A549 (cell line): ENCODE data around the gene TBC1D4.

ENCODE experiments used
- CEBPB ChIP-seq, 2 experiments: fragments of >200 bp in 1 of 2; sonication (Bioruptor Twin) in 1 of 2; formaldehyde crosslinking in 1 of 2; IDR thresholded peaks; 2 replicates each; pipeline ENCODE4 v1.6.1; 2012 to 2016
- ELK1 ChIP-seq: fragments of 150-350 bp; IDR thresholded peaks from 2 replicates; pipeline ENCODE4 v1.6.1; 2014; ENCODE audit warnings: low read depth, mild to moderate bottlenecking, low read length
- EP300 ChIP-seq, 2 experiments: fragments of >200 bp; sonication (Bioruptor Twin); formaldehyde crosslinking; IDR thresholded peaks; 2 replicates in 1 of 2; 3 replicates in 1 of 2; pipeline ENCODE4 v1.6.1; 2016 to 2017
- HOXB5 ChIP-seq: fragments of 250-450 bp; sonication (Bioruptor Pico); IDR thresholded peaks from 2 replicates; pipeline ENCODE4 v1.5.0; 2020; ENCODE audit warnings: mild to moderate bottlenecking, moderate library complexity
- JUN ChIP-seq, 2 experiments: fragments of >200 bp; sonication (Bioruptor Twin); formaldehyde crosslinking; IDR thresholded peaks; 2 replicates in 1 of 2; 3 replicates in 1 of 2; pipeline ENCODE4 v1.6.1; 2016 to 2017
- MAX ChIP-seq: IDR thresholded peaks from 2 replicates; pipeline ENCODE4 v1.6.1; 2012
- POLR2A ChIP-seq: IDR thresholded peaks from 2 replicates; pipeline ENCODE4 v1.6.1; 2012; ENCODE audit warnings: mild to moderate bottlenecking, low read length
- POLR2AphosphoS2 ChIP-seq: conservative IDR thresholded peaks from 2 replicates; pipeline ENCODE4 v1.6.1; 2012; ENCODE audit warnings: low read length, improper control_type of control experiment, inconsistent platforms
- TF ChIP-seq, protein P1 (sequence below): fragments of >200 bp; sonication (Bioruptor Twin); formaldehyde crosslinking; IDR thresholded peaks from 3 replicates; pipeline ENCODE4 v1.5.1; 2016
- TF ChIP-seq, protein P2 (sequence below): fragments of 200-600 bp; sonication (generic); IDR thresholded peaks from 2 replicates; pipeline ENCODE4 v1.6.1; 2016; ENCODE audit warnings: antibody characterized with exemption, mild to moderate bottlenecking, moderate library complexity
- TF ChIP-seq, protein P3 (sequence below): fragments of 450-650 bp; IDR thresholded peaks from 2 replicates; pipeline ENCODE4 v1.6.1; 2014; ENCODE audit warnings: antibody characterized with exemption

DNA sequence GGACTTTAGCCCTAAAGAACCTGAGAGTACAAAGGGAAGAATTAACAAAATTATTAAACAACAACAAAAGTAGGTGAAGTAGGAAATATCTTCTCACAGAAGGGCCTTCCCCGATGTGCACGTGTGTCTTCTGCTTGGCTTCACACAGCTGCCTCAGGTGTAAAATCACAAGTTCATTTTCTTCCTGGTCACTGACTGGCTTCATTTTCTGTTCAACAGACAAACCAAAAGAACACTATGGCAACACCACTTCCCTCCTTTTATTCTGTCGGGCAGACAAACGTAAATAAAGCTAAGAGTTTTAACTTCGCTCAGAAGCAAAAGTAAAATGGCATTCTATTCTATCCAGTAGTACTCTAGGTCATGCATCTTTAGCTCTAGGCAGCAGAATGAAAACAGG is 140.9 kb downstream of the TBC1D4 start:
- TF ChIP-seq, protein P1, sequence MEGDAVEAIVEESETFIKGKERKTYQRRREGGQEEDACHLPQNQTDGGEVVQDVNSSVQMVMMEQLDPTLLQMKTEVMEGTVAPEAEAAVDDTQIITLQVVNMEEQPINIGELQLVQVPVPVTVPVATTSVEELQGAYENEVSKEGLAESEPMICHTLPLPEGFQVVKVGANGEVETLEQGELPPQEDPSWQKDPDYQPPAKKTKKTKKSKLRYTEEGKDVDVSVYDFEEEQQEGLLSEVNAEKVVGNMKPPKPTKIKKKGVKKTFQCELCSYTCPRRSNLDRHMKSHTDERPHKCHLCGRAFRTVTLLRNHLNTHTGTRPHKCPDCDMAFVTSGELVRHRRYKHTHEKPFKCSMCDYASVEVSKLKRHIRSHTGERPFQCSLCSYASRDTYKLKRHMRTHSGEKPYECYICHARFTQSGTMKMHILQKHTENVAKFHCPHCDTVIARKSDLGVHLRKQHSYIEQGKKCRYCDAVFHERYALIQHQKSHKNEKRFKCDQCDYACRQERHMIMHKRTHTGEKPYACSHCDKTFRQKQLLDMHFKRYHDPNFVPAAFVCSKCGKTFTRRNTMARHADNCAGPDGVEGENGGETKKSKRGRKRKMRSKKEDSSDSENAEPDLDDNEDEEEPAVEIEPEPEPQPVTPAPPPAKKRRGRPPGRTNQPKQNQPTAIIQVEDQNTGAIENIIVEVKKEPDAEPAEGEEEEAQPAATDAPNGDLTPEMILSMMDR: no peak
- no peak for TF ChIP-seq CEBPB (IDR thresholded peaks at IDR 0.05)
- TF ChIP-seq MAX: no peak
- TF ChIP-seq POLR2A: no peak
- TF ChIP-seq, protein P2, sequence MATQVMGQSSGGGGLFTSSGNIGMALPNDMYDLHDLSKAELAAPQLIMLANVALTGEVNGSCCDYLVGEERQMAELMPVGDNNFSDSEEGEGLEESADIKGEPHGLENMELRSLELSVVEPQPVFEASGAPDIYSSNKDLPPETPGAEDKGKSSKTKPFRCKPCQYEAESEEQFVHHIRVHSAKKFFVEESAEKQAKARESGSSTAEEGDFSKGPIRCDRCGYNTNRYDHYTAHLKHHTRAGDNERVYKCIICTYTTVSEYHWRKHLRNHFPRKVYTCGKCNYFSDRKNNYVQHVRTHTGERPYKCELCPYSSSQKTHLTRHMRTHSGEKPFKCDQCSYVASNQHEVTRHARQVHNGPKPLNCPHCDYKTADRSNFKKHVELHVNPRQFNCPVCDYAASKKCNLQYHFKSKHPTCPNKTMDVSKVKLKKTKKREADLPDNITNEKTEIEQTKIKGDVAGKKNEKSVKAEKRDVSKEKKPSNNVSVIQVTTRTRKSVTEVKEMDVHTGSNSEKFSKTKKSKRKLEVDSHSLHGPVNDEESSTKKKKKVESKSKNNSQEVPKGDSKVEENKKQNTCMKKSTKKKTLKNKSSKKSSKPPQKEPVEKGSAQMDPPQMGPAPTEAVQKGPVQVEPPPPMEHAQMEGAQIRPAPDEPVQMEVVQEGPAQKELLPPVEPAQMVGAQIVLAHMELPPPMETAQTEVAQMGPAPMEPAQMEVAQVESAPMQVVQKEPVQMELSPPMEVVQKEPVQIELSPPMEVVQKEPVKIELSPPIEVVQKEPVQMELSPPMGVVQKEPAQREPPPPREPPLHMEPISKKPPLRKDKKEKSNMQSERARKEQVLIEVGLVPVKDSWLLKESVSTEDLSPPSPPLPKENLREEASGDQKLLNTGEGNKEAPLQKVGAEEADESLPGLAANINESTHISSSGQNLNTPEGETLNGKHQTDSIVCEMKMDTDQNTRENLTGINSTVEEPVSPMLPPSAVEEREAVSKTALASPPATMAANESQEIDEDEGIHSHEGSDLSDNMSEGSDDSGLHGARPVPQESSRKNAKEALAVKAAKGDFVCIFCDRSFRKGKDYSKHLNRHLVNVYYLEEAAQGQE: no peak
- no peak for TF ChIP-seq ELK1
- TF ChIP-seq, protein P3, sequence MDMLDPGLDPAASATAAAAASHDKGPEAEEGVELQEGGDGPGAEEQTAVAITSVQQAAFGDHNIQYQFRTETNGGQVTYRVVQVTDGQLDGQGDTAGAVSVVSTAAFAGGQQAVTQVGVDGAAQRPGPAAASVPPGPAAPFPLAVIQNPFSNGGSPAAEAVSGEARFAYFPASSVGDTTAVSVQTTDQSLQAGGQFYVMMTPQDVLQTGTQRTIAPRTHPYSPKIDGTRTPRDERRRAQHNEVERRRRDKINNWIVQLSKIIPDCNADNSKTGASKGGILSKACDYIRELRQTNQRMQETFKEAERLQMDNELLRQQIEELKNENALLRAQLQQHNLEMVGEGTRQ: no peak
- no peak for TF ChIP-seq HOXB5 (CRISPR knock-in tag)
- TF ChIP-seq JUN (IDR thresholded peaks at IDR 0.05): no peak
- TF ChIP-seq EP300 (IDR thresholded peaks at IDR 0.05): no peak
- TF ChIP-seq POLR2AphosphoS2: no peak
